Motor neuron (in vitro differentiated cells): Measurements from ENCODE around the gene CDH26. TPM values are rescaled to one million over a fixed set of nuclear protein-coding genes. Genes with fewer than 3 reads are reported as not detected.

Source experiments
- ATAC-seq, 8 experiments: fragments of 200-7000 bp; cut with Tn5 transposase; replicated peaks in 6 of 8; 2 replicates each; pipeline ENCODE4 v1.8.0; 2021; ENCODE audit warnings: mild to moderate bottlenecking in 8 of 8, moderate library complexity in 8 of 8
- H3K27ac ChIP-seq, 2 donors: fragments of 250-450 bp; sonication (Bioruptor Pico); 2 replicates each; pipeline ENCODE4 v1.9.0; 2021; ENCODE audit warnings: antibody characterized with exemption in 2 of 2, mild to moderate bottlenecking in 2 of 2, moderate library complexity in 1 of 2
- H3K4me1 ChIP-seq, 2 donors: fragments of 250-450 bp; sonication (Bioruptor Pico); replicated peaks in 1 of 2; 2 replicates each; pipeline ENCODE4 v1.6.1; 2021; ENCODE audit warnings: antibody characterized with exemption in 2 of 2, mild to moderate bottlenecking in 2 of 2, moderate library complexity in 1 of 2
- H3K4me3 ChIP-seq, 5 donors: fragments of 250-450 bp; sonication (Bioruptor Pico); 2 replicates each; pipeline ENCODE4 v1.9.0; 2021; ENCODE audit warnings: antibody characterized with exemption in 5 of 5, mild to moderate bottlenecking in 5 of 5, moderate library complexity in 4 of 5
- WGBS, 10 experiments: fragments of 450-650 bp; shearing (Covaris generic); methylation state at CpG; one replicate each; pipeline ENCODE4 v1.0.0; 2022; 5-methylcytosine and 5-hydroxymethylcytosine counted together
- in situ Hi-C, 9 experiments: fragments of 400-800 bp; cut with MboI; loops; one replicate each; pipeline ENCODE4 v1.15.0; 2021; ENCODE audit warnings: low sequenced_read_pairs in 9 of 9, low pct_unique_long_range_greater_than_20kb in 2 of 9; ENCODE audit not compliant: unreplicated experiment in 9 of 9
- total RNA-seq, 8 experiments: library from RNA; unstranded; fragments of 300-600 nt; gene quantifications; 2 replicates each; pipeline versions ENCODE4 v1.2.3 to v1.2.4, GENCODE V29; 2022

CDH26 gene
- total RNA-seq, 8 experiments from 2014 or later: 0.29 to 1.1 (median 0.43) TPM; not detected in 1

DNA sequence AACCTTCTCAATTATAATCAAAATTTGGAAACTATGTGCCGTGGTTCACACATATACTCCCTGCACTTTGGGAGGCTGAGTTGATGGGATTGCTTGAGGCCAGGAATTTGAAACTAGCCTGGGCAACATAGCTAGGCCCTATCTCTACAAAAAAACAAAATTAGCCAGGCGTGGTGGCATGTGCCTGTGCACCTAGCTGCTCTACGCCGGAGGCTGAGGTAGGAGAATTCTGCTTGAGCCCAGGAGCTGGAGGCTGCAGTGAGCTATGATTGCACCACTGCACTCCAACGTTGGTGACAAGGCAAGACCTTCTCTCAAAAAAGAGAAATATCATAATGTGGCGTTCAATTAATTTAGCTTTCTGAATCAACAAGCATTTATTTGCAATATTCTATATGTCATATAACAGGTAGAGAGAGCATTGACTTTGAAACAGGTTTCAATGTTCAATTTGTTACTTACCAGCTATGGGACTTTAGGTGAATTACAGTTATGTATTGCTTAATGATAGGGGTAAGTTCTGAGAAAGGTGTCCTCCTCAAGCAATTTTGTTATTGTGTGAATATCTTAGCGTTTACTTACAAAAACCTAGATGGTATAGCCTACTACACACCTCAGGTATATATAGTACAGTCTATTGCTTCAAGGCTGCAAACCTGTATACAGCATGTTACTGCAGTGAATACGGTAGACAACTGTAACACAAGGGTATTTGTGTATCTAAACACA is 22.6 kb upstream of the CDH26 start:
- in situ Hi-C loops: no loop called here
- Histone ChIP-seq H3K4me1 (peaks cover 15 to 35% of the 10 kb centered on the region in 2 donors), H3K27ac (no peak overlapping the region), H3K4me3 (no peak overlapping the region)
- 50 to 96% (median 93%) methylated on average over 2 to 7 of the region's 8 CpGs for WGBS, 10 experiments
- no peak for ATAC-seq

DNA sequence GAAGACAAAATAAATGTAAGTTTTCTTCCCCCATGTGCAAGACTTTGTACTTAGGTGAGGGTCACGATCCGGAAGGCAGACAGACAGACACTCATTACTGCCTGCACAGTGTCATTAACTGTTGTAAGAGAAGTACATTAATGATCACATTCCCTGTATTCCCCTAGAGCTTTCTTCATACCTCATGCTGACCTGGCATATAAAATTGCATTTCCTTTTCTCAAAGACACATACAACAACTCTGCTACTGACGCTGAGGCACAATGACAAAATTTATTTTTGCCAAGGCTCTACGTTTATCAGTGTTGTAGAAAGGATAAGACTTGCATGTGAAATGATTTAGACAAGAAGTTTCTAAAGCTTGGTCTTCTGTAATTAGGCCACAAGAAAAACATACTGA is 21.8 kb upstream of the CDH26 start:
- 66 to 90% (median 81%) methylated on average over 2 to 4 of the region's 4 CpGs; no CpG with 5 or more reads in 1 of the 10 experiments for WGBS, 10 experiments
- no peak overlapping the region for H3K4me3 ChIP-seq

DNA sequence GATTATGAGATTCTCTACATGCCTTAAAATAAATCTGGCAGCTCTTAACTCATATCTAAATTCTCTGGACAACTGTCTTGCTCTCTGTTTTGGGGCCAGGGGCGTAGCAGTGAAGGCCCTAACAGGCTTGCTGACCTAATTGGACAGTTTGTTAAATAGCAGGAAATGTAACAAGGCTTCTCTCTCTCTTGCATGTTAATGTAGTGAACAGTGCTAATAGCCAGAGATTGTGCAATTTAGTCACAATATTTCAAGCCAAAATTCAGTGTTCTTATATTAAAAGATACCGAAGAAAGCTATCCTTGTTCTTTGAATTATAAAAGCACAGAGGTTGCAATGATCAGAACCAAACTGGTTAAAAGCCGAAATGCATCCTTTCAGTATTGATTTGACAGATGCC is 21.1 kb upstream of the CDH26 start:
- H3K27ac ChIP-seq: no peak overlapping the region
- in situ Hi-C loops: no loop called here
- ATAC-seq: no peak
- H3K4me3 ChIP-seq: no peak overlapping the region
- WGBS, 10 experiments: 8 to 100% (median 85%) methylated on average over 2 to 3 of the region's 3 CpGs
- H3K4me1 ChIP-seq: peaks cover 21 to 40% of the 10 kb centered on the region in 2 donors

More for the DNA sequence above, 21.8 kb upstream of the CDH26 start:
- Histone ChIP-seq H3K27ac (no peak overlapping the region), H3K4me1 (peaks cover 15 to 35% of the 10 kb centered on the region in 2 donors)
- in situ Hi-C loops: no loop called here
- no peak for ATAC-seq

DNA sequence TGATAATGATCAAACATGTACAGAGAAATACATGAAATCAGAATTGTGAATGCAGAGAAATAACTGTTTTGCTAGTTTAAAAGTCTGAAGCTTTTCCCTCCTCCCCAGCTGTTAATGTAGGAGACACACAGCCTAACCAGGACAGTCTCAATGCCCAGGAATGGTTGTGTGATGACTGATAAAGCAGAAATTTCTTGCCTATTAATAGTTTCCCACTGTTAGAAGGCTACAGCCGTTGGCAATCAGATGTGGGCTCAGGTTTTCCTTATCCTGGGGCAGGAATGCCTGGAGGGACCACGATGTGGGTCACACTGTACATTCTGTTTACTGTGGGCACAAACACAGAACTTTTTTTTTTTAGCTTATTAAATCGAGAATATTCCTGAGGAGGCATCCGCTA is 20.0 kb upstream of the CDH26 start:
- ATAC-seq: no peak
- in situ Hi-C loops: no loop called here
- Histone ChIP-seq H3K4me1 (peaks cover 23 to 51% of the 10 kb centered on the region in 2 donors), H3K27ac (no peak overlapping the region), H3K4me3 (peak overlapping the region in 1 of 5 donors; percentile 1)
- WGBS, 10 experiments: 0 to 100% (median 72%) methylated on average over 1 to 4 of the region's 4 CpGs; no CpG with 5 or more reads in 4 of the 10 experiments

DNA sequence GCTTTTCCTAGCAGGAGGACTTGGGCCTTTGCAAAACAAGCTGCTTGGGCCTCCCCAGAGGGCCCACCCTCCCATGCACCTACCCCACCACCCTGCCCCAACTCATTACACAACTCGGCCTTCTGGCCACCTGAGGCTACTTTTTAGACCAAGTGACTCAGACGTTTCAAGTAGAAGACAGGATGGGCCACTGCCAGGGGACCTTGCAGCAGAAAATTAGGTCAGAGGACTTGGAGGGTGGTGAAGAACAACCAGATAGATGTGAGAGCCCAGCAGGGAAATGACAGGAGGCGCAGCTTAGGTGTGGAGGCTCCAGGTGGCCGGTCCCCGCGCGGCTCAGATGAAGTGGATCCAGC is 19.5 kb upstream of the CDH26 start:
- H3K4me3 ChIP-seq: peak overlapping the region in 1 of 5 donors; percentile 59
- H3K27ac ChIP-seq: no peak overlapping the region
- in situ Hi-C loops: no loop called here

DNA sequence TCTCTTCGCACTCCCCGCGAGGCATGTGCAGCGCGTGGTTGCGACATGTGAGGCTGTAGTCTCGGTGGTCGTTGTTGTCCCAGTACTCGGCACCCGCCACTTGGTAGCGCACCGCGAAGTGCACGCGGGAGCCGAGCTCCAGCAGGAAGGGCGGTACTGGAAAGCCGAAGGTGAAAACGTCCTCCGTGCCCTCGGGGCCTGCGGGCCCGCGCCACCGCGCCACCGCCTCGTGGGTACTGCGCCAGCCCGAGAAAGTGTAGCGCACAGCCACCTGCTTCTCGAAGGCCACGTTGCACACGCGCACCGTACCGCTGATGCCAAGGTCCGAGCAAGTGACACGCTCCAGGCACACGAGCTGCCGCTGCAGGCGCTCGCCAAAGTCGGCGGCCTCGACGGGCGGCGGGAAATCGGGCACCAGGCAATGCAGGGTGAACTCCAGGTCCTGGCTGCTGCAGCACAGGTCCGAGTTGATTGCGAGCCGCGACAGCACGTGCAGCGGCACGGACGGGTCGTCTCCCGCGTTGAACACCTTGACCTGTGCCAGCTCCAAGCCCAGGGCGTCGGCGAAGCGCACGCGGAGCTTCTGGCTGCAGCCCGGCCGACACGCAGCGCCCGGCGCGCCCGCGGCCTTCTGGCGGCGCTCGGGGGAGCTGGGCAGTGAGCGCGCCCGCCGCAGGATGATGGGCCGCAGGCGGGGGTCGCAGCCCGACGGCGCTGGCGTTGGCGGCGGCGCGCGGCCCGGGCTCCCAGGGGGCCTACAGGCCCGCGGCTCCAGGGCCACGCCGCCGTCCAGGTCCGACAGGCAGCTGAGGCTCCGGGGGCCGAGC is 19.0 kb upstream of the CDH26 start:
- in situ Hi-C loops: no loop called here
- H3K27ac ChIP-seq: peak overlapping the region; percentile 95 to 98
- peak in 1 of 8 experiments; percentile 7 for ATAC-seq

More for the DNA sequence above, 19.5 kb upstream of the CDH26 start:
- ATAC-seq: no peak
- 100% methylated on average over 1 to 3 of the region's 7 CpGs; no CpG with 5 or more reads in 8 of the 10 experiments for WGBS, 10 experiments
- H3K4me1 ChIP-seq: peaks cover 23 to 56% of the 10 kb centered on the region in 2 donors

DNA sequence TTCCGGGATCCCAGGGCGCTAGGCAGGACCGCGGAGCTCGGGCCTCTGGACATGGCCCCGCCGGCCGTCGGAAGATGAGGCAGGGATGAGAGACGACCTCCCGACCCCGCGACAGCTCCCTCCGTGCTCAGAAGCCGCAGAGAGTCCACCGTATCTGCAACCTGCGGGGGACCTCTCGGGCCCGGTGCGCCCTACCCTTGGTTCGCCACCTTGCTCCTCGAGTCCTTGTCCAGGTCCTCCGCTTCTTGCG is 18.4 kb upstream of the CDH26 start:
- ATAC-seq: peak; percentile 2 to 22 (median 14)
- Histone ChIP-seq H3K4me1 (peaks cover 23 to 67% of the 10 kb centered on the region in 2 donors), H3K4me3 (peak overlapping the region; percentile 37 to 65 (median 59)), H3K27ac (peak overlapping the region; percentile 95 to 98)
- 0 to 20% (median 1%) methylated on average over 1 to 11 of the region's 24 CpGs; no CpG with 5 or more reads in 4 of the 10 experiments for WGBS, 10 experiments
- in situ Hi-C loops: no loop called here

More for the DNA sequence above, 19.0 kb upstream of the CDH26 start:
- H3K4me3 ChIP-seq: peak overlapping the region; percentile 37 to 65 (median 59)
- WGBS, 10 experiments: 58 to 100% (median 93%) methylated on average over 1 to 29 of the region's 104 CpGs; no CpG with 5 or more reads in 4 of the 10 experiments
- H3K4me1 ChIP-seq: peaks cover 23 to 61% of the 10 kb centered on the region in 2 donors

DNA sequence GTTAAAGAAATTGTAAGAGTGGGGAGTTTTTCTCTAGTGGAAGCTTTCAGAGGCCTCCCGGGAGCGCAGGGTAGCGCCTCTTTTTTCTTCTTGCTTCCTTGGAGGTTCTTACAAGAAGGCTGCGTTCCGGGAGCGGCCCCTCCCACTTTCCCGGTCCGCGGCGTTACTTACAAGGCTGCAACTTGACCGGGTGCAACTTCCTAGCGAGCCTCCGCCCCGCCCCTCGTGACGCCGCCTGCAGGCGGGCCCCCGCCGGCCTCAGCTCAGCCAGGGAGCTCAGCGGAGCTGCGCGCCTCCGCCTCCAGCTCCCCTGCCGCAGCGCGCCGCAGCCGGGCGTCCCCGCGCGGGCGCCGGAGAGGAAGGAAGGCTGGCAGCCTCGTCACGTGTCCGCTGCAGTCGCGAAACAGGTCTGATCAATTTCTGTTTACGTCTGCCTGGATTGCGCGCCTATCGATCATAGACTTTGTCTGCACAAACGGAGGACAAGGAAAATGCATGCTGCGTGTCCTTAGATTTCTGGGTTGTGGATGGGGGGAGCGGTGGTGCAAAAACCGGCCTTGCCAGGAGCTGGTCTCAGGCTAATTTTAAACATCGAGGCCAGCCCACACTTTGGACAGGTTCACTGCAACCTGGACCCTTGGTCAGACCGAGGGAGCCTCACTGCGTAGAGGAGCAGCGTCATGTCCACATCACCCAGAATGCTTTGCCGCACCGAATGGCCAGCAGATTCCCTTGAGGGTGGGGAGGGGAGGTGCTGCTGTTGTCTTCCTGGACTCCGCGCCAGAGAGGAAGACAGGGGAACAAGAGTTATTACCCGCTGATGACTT is 17.9 kb upstream of the CDH26 start, which contains the start of the genes FAM217B and PPP1R3D:
Gene FAM217B (plus strand): TSS at position 261 of the 827 bp plus-strand sequence. CDS start 3,555 bp downstream, outside the sequence.
Gene PPP1R3D (minus strand): TSS at position 177 of the 827 bp plus-strand sequence. CDS start 374 bp downstream, outside the sequence.
- 0 to 9% (median 0%) methylated on average over 1 to 28 of the region's 57 CpGs for WGBS, 10 experiments
- ATAC-seq: peak; percentile 89 to 94 (median 91)
- peak within 1 kb of the TSS; percentile 37 to 65 (median 59) for H3K4me3 ChIP-seq
- H3K27ac ChIP-seq: peak within 1 kb of the TSS; percentile 95 to 98
- in situ Hi-C loops: no loop called here
- peaks cover 24 to 72% of the 10 kb centered on the region in 2 donors for H3K4me1 ChIP-seq

DNA sequence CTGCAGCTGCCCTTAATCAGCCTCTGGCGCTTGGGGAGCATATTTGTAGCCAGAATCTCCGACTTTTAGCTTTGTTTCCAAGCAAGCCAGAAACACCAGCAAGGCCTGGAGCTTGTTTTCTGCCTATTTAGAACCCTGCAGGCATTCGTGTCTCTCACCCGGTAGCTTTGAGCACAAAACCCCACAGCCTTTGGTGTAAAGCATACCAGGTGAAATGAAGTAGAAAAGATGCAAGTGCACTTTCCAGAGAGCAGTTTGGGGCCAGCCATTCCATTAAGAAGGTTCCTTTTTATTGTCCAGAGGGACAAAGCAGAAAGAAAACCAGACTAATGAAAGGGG is 17.3 kb upstream of the CDH26 start:
- no peak for ATAC-seq
- WGBS, 10 experiments: 0% methylated on average over 1 to 4 of the region's 4 CpGs; no CpG with 5 or more reads in 3 of the 10 experiments
- in situ Hi-C loops: no loop called here
- Histone ChIP-seq H3K4me3 (peak overlapping the region; percentile 37 to 65 (median 59)), H3K27ac (peak overlapping the region; percentile 95 to 98), H3K4me1 (peaks cover 30 to 78% of the 10 kb centered on the region in 2 donors)

DNA sequence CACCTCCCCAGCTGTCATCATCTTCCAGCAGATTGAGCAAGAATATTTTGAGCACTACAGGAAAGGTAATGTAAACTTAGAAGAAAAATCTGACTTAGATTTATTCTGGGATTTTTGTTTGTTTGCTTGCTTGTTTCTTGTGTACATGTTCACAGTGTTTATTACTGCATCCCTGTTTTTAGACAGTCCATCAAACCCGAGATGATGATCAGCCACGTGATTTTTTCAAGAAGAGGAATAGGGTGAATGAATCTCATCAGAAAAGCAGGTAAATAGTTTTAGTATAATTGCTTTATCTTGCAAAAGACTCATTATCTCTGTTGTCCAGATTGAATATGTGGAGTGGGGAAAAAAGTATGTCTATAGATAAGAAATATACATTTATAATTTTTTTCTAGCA is 16.0 kb upstream of the CDH26 start:
- Histone ChIP-seq H3K4me3 (peak overlapping the region in 3 of 5 donors; percentile 37 to 65 (median 39)), H3K27ac (peak overlapping the region; percentile 95 to 98), H3K4me1 (peaks cover 30 to 77% of the 10 kb centered on the region in 2 donors)
- in situ Hi-C loops: no loop called here
- ATAC-seq: no peak
- WGBS, 10 experiments: 18 to 93% (median 76%) methylated on average over 2 of the region's 2 CpGs; no CpG with 5 or more reads in 2 of the 10 experiments

DNA sequence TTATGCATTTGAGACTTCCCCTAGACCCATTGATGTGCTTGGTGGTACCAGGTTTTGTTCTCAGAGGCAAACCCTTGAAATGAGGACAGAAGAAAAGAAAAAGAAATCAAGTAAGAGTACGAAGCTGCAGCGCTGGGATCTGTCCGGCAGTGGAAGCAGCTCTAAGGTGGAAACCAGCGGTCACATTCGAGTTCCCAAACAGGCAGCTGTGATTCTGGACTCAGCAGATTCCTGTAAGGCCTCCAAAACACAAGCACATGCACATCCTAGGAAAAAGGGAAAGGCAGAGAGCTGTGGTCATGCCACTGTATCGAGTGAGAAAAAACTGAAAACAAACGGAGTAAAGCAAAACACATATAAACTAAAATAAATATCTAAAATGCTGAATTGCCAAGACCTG is 13.5 kb upstream of the CDH26 start:
- no peak overlapping the region for H3K4me3 ChIP-seq
- H3K4me1 ChIP-seq: peaks cover 17 to 70% of the 10 kb centered on the region in 2 donors
- in situ Hi-C loops: no loop called here
- WGBS, 10 experiments: 60 to 98% (median 84%) methylated on average over 4 to 7 of the region's 7 CpGs
- no peak for ATAC-seq
- no peak overlapping the region for H3K27ac ChIP-seq

DNA sequence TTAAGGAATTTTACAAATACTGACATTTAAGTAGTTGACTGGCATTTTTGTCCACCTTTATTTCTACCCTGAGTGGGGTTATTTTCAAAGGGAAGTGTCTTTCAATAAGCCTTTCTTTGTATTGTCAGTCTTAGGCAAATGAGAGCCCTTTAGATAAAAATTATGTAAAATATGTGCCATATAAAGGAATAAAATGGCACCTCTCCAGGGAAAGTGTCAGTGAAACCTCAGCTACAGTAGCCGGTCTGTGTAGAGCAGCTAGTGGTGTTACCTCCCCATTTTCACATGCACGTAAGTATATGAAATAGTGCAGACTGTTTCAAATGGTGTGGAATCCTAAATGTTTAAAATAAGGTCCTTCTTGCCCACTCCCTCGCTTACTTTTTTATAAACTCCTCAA is 13.0 kb upstream of the CDH26 start:
- 40 to 96% (median 74%) methylated on average over 1 to 3 of the region's 3 CpGs; no CpG with 5 or more reads in 1 of the 10 experiments for WGBS, 10 experiments
- in situ Hi-C loops: no loop called here
- Histone ChIP-seq H3K4me1 (peaks cover 17 to 70% of the 10 kb centered on the region in 2 donors), H3K4me3 (no peak overlapping the region), H3K27ac (no peak overlapping the region)
- ATAC-seq: no peak
